Ishikawa (cell line): Measurements from ENCODE around the gene HOATZ.

Experiments used
- CEBPB ChIP-seq: IDR thresholded peaks from 2 replicates; pipeline ENCODE4 v1.6.1; 2012
- EP300 ChIP-seq: IDR thresholded peaks from 2 replicates; pipeline ENCODE4 v1.6.1; 2012; ENCODE audit warnings: borderline replicate concordance
- FOXM1 ChIP-seq: IDR thresholded peaks from 2 replicates; pipeline ENCODE4 v1.6.1; 2012; ENCODE audit warnings: low read depth, borderline replicate concordance
- RAD21 ChIP-seq: IDR thresholded peaks from 2 replicates; pipeline ENCODE4 v1.6.1; 2012; ENCODE audit warnings: low read depth
- TCF12 ChIP-seq: IDR thresholded peaks from 2 replicates; pipeline ENCODE4 v1.6.1; 2012; ENCODE audit warnings: low read depth
- USF1 ChIP-seq: IDR thresholded peaks from 2 replicates; pipeline ENCODE4 v1.6.1; 2012
- ZBTB7A ChIP-seq: IDR thresholded peaks from 2 replicates; pipeline ENCODE4 v1.6.1; 2012; ENCODE audit warnings: low read depth

DNA sequence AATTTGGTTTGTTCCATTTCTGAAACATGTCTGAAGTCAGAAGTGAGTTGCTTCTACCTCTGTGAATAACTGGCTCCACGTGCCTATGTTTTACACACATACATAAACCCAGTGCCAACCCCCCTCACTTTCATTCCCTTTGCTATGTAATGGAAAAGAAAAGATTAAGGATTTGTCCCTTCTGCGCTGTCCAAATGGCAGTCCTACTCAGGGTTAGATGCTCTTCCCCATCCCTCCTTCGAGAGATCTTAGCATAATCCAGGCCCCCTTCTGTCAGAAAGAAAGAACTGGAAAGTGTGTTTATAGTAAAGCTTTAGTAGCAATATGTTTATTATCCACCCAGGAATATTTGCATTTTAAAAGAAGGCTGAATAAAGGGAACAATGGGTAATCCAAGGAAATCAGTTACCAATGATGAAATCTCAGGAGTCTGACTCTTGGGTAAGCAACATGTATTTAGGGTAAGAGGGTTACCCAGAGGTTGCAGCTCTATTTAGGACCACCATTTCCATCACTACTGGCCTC lies 22.8 kb downstream of the HOATZ start:
- TF ChIP-seq USF1 (no peak), CEBPB (no peak), RAD21 (no peak), FOXM1 (no peak), EP300 (no peak), ZBTB7A (no peak), TCF12 (no peak)
